ENCODE data around the gene RNASE11.

Gene RNASE11

DNA sequence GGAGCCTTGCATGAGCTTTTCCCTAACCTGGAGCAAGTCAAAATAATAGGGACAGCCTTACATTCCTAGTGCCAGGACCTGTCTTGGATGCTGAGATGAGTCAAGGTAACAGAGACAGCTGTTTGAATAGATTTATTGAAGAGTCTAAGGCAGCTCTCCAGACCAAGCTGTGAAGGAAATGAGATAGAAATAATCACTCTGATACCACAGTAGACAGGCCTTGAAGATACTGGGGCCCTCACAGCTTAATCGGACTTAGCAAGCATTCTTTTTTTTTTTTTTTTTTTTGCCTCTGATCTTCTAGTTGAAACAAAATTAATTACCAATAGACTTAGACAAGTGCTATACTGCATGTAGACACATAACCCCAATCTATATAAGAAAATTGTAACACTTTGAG, 23.8 kb downstream of the RNASE11 start:
- H3K27me3 Mint-ChIP-seq (ENCODE audit: low read depth, poor library complexity): peaks cover 3% of the 10 kb centered on the region
- no peaks in the 10 kb centered on the region for H3K36me3 Mint-ChIP-seq (ENCODE audit: low read depth)
- peaks cover 10% of the 10 kb centered on the region for H3K4me1 Mint-ChIP-seq
- peaks cover 13% of the 10 kb centered on the region for H3K9me3 Mint-ChIP-seq
- no peak for DNase-seq
- H3K4me3 Mint-ChIP-seq: no peak overlapping the region
- no peak overlapping the region for H3K27ac Mint-ChIP-seq
- TF ChIP-seq, protein P1, sequence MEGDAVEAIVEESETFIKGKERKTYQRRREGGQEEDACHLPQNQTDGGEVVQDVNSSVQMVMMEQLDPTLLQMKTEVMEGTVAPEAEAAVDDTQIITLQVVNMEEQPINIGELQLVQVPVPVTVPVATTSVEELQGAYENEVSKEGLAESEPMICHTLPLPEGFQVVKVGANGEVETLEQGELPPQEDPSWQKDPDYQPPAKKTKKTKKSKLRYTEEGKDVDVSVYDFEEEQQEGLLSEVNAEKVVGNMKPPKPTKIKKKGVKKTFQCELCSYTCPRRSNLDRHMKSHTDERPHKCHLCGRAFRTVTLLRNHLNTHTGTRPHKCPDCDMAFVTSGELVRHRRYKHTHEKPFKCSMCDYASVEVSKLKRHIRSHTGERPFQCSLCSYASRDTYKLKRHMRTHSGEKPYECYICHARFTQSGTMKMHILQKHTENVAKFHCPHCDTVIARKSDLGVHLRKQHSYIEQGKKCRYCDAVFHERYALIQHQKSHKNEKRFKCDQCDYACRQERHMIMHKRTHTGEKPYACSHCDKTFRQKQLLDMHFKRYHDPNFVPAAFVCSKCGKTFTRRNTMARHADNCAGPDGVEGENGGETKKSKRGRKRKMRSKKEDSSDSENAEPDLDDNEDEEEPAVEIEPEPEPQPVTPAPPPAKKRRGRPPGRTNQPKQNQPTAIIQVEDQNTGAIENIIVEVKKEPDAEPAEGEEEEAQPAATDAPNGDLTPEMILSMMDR (IDR thresholded peaks at IDR 0.05): no peak

DNA sequence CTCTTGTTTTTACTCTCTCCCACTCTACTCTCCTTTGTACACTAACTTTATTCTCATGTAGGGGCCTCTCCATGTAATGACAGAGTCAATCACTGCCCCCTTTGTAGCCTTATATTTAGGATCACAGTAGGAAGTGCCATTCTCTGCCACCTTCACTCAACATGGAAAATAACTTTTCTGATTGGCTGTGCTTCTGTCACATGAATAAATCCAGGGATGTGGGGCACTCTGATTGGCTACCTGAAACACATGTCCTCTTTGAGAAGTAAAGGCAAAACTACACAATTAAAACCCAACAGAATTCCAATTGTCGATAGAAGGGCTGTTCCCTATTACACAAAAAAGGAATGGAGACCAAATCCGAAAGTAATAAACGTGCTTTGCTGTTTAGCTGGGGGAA, 26.8 kb downstream of the RNASE11 start, which contains the start of gene RNASE9:
RNASE9 (minus strand) TSS at position 87 of the 400 bp plus-strand sequence.
- H3K27ac Mint-ChIP-seq: no peak within 1 kb of the TSS
- TF ChIP-seq, protein P1 (IDR thresholded peaks at IDR 0.05): no peak
- H3K4me3 Mint-ChIP-seq: no peak within 1 kb of the TSS
- peaks cover 17% of the 10 kb centered on the region for H3K4me1 Mint-ChIP-seq
- no peaks in the 10 kb centered on the region for H3K36me3 Mint-ChIP-seq (ENCODE audit: low read depth)
- H3K27me3 Mint-ChIP-seq (ENCODE audit: low read depth, poor library complexity): peaks cover 3% of the 10 kb centered on the region
- no peaks in the 10 kb centered on the region for H3K9me3 Mint-ChIP-seq
- no peak for DNase-seq

DNA sequence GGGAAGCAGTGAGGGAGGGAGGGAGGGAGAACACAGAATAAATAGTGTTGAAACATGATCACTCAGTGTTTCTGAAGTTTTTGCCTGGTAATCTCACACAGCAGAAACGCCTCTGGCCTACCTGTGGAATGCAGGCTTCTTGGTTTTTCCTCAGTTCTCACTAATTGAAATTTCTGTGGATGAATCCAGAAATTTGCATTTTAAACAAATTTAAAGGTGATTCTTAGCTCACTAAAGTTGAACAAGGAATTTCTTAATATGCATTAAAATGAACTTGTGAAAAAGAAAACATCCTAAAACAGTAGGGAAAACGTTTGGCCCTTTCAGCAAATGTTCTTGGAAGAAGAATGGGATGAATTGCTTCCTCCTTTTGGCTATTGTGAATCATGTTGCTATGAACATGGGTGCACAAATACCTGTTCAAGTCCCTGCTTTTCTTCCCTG, 28.3 kb downstream of the RNASE11 start:
- H3K27me3 Mint-ChIP-seq (ENCODE audit: low read depth, poor library complexity): peaks cover 3% of the 10 kb centered on the region
- no peaks in the 10 kb centered on the region for H3K36me3 Mint-ChIP-seq (ENCODE audit: low read depth)
- H3K4me3 Mint-ChIP-seq: no peak overlapping the region
- peaks cover 17% of the 10 kb centered on the region for H3K4me1 Mint-ChIP-seq
- TF ChIP-seq, protein P1 (IDR thresholded peaks at IDR 0.05): no peak
- no peak for DNase-seq
- H3K27ac Mint-ChIP-seq: no peak overlapping the region
- H3K9me3 Mint-ChIP-seq: no peaks in the 10 kb centered on the region

DNA sequence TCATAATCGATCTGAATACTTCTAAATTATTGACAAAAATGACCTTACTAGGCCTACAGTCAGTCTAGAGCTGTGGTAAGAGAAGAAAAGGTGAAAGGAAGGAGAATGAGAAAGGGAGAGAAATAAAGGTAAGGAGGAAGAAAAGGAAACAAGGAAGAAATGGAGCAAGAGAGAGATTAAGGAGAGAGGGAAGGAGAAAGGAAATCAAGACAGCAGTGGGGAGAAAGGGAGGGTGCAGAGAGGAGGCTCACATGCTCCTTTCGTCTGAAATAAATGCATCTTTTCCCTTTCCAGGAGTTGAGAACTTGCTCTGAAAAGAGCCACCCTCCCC, 30.6 kb downstream of the RNASE11 start:
- Mint-ChIP-seq H3K4me3 (no peak overlapping the region), H3K27ac (no peak overlapping the region), H3K36me3 (ENCODE audit: low read depth) (no peaks in the 10 kb centered on the region), H3K4me1 (peaks cover 17% of the 10 kb centered on the region), H3K9me3 (no peaks in the 10 kb centered on the region), H3K27me3 (ENCODE audit: low read depth, poor library complexity) (peaks cover 2% of the 10 kb centered on the region)
- no peak for DNase-seq
- TF ChIP-seq, protein P1 (IDR thresholded peaks at IDR 0.05): no peak

DNA sequence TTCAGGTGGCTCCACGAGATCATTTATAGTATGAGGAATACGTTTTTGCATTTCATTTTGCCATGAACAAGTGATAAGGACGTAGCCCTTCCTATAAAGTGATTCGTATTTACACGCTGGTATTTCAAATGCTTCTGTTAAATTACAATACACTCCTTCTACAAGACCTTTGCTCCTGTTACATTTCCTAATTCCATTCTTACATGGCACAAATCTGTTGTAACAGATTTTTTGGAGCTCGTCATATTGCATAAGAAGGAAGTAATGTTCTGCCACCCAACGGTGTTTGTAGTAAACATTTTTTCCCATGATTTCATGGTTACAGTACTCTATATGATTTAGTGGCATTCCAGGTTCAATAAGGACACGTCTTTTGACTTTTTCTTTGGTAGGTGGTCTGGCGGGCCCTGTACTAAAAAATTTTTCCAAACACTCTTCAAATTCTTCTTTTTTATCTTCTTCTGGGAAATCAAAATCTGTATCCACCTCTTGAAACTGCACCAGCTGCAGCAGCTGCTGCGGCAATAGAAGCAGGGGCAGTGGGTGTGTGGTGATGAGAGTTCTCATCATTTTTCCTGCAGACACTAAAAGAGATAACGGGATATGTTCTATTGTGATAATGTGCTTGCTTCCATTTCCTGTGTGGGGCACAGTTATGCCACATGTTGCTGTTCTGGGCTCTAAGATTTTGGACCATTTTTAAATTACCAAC, 31.1 kb downstream of the RNASE11 start:
- Mint-ChIP-seq H3K9me3 (no peaks in the 10 kb centered on the region), H3K27ac (no peak overlapping the region), H3K4me1 (peaks cover 17% of the 10 kb centered on the region), H3K27me3 (ENCODE audit: low read depth, poor library complexity) (no peaks in the 10 kb centered on the region), H3K4me3 (no peak overlapping the region), H3K36me3 (ENCODE audit: low read depth) (no peaks in the 10 kb centered on the region)
- DNase-seq: no peak
- TF ChIP-seq, protein P1 (IDR thresholded peaks at IDR 0.05): no peak

DNA sequence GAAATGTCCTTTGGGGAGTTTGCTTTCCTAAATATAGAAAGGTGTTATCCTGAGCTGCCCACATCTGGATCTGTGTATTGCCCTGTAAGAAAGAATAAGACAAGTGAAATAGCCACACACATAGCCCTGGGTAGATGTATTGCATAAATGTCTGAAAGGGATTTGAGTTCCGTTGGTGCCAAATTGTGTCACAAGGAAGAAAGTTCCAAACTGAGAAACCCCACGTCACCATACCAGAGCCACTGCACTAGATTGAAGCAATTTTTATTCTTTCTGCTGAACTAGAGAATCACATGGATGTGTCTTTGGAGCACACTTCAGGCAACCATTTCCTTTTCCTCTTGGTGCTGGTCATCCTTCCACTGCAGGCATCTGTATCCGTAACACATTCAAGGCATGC, 32.0 kb downstream of the RNASE11 start:
- Mint-ChIP-seq H3K4me1 (peaks cover 17% of the 10 kb centered on the region), H3K27me3 (ENCODE audit: low read depth, poor library complexity) (no peaks in the 10 kb centered on the region), H3K4me3 (no peak overlapping the region), H3K9me3 (no peaks in the 10 kb centered on the region), H3K27ac (no peak overlapping the region), H3K36me3 (ENCODE audit: low read depth) (no peaks in the 10 kb centered on the region)
- no peak for DNase-seq
- TF ChIP-seq, protein P1 (IDR thresholded peaks at IDR 0.05): no peak

All from nephron progenitor cell (in vitro differentiated cells).